VCaP (cell line): ENCODE results near the gene TAS2R50.

Source experiments
- H3K27ac ChIP-seq: fragments of 450-650 bp; 2 replicates; pipeline ENCODE4 v1.5.1; 2017
- TF ChIP-seq, protein P1 (sequence below): fragments of 450-650 bp; conservative IDR thresholded peaks from 2 replicates; pipeline ENCODE4 v1.5.1; 2017; ENCODE audit warnings: mild to moderate bottlenecking, moderate library complexity

The TAS2R50 gene

DNA sequence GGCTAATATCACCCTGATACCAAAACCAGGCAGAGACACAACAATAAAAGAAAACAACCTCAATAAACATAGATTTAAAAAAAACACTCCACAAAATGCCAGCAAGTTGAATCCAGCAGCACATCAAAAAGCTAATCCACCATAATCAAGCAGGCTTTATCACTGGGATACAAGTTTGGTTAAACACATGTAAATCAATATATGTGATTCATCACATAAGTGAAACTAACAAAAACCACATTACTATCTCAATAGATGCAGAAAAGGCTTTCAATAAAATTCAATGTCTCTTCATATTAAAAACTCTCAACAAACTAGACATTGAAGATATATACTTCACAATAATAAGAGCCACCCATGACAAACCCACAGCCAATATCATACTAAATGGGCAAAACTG is 30.6 kb downstream of the TAS2R50 start:
- no peak overlapping the region for H3K27ac ChIP-seq
- TF ChIP-seq, protein P1, sequence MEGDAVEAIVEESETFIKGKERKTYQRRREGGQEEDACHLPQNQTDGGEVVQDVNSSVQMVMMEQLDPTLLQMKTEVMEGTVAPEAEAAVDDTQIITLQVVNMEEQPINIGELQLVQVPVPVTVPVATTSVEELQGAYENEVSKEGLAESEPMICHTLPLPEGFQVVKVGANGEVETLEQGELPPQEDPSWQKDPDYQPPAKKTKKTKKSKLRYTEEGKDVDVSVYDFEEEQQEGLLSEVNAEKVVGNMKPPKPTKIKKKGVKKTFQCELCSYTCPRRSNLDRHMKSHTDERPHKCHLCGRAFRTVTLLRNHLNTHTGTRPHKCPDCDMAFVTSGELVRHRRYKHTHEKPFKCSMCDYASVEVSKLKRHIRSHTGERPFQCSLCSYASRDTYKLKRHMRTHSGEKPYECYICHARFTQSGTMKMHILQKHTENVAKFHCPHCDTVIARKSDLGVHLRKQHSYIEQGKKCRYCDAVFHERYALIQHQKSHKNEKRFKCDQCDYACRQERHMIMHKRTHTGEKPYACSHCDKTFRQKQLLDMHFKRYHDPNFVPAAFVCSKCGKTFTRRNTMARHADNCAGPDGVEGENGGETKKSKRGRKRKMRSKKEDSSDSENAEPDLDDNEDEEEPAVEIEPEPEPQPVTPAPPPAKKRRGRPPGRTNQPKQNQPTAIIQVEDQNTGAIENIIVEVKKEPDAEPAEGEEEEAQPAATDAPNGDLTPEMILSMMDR = no peak

DNA sequence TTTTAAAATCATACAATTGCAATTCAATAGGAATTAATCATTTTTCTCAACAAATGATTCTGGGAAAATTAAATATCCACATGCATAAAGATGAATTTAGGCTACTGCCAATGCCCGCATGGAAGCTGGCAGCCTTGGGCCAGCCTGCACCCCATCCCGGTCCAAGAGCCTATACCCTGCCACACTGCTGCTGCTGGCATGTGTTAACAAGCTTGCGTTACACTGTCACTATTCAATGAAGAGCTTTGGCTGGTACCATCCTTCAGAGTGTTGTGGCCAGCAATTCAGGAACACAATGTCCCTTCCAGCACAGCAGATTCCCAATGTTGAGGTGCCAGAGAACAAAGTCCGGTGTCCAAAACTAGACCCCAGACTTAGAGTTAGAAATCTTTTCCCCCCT is 34.1 kb downstream of the TAS2R50 start:
- no peak overlapping the region for H3K27ac ChIP-seq
- TF ChIP-seq, protein P1 = no peak

DNA sequence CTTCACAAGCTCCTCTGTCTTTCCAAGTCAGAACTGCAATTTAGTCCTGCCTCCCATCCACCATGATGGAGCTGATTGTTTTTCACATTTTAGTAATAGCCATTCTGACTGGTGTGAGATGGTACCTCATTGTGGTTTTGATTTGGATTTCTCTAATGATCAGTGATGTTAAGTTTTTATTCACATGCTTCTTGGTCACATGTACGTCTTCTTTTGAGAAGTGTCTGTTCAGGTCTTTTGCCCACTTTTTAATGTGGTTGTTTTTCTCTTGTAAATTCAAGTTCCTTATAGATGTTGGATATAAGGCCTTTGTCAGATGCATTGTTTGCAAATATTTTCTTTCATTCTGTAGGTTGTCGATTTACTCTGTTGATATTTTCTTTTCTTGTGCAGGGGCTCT is 43.5 kb downstream of the TAS2R50 start:
- H3K27ac ChIP-seq = no peak overlapping the region
- TF ChIP-seq, protein P1 = no peak

DNA sequence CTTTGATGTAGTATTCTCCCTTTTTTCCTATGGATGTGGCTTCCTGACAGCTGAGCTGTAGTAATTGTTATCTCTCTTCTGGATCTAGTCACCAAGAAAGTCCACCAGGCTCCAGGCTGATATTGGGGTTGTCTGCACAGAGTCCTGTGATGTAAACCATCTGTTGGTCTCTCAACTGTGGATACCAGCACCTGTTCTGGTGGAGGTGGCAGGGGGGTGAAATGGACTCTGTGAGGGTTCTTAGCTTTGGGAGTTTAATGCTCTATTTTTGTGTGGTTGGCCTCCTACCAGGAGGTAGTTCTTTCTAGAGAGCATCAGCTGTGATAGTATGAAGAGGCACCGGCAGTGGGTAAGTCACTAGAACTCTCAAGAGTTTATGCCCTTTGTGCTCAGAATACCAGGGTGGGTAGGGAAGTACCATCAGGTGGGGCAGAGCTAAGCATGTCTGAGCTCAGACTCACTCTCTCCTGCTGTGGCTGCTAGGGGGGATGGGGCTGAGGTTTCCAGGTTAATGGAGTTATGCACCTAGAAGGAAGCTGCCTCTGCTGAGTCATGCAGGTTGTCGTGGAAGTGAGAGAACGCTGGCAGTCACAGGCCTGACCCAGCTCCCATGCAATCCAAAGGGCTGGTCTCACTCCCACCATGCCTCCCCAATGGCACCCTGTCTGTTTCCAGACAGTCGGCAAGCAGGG is 44.6 kb downstream of the TAS2R50 start:
- H3K27ac ChIP-seq = no peak overlapping the region
- TF ChIP-seq, protein P1 = no peak

DNA sequence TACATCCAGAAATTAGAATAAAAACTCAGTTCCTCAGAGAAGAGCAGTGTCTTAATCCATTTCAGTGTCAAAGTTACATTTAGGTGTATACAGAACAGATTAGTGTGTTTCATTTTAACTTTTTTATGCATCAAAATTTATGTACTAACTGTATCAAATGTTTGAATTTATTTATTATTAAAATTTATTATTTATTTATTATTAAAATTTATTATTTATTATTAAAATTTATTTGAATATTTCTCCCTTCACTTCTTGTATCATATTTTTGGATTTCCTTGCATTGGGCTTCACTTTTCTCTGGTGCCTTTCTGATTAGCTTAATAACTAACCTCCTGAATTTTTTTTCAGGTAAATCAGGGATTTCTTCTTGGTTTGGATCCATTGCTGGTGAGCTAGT is 45.3 kb downstream of the TAS2R50 start:
- TF ChIP-seq, protein P1 = no peak
- no peak overlapping the region for H3K27ac ChIP-seq

DNA sequence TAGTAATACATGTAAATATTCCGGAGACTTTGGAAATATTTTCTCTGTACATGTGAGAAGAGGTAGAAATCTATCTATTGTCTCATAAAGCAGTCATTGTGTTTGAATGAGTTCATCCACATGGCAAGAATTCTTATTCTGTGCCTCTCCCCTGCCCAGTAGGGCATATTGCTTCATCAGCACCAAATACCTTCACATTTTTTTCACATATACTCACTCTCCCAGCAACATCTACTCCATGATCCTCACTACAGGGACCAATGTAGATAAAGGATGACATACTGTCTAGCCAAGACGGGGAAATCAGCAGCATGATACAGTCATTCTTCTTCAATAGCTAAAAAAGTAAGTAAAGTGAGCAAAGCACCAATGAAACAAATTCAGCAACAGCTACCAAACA is 46.3 kb downstream of the TAS2R50 start:
- TF ChIP-seq, protein P1 = no peak
- no peak overlapping the region for H3K27ac ChIP-seq

DNA sequence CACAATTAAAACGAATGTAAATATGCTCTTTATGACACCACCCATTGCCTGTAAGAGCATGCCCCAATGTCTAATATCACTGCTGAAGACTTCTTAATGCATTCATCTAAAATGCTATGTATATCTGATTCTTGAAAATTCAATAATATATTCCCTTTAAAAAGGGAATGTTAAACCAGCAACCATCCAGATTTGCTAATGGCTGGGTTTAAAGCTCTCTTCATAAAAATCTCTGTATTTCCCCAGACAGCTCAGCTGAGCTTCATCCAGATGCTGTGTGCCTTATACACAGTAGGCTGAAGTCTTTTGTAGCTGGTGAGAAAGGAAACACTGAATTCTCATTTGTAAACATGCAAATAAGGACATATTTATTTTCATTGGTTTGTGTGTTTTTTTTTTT is 47.5 kb downstream of the TAS2R50 start, which contains the start of gene TAS2R14:
Gene TAS2R14, minus strand, starts transcription at position 101 of the 400 bp plus-strand sequence. Its CDS starts 56 bp downstream, at position 45.
- H3K27ac ChIP-seq = no peak within 1 kb of the TSS

More for the DNA sequence above, 47.5 kb downstream of the TAS2R50 start, which contains the start of gene TAS2R14:
- TF ChIP-seq, protein P1 = no peak
